Measurements from ENCODE around the gene NEK9.
A peak's percentile ranks its signal among the peaks of the same experiment; 100 is the strongest.
"Not testable (repeated sequence)": the region's sequence is repeated elsewhere in the genome, so short reads cannot be mapped to it uniquely, and the experiment has no call there.

The NEK9 gene

DNA sequence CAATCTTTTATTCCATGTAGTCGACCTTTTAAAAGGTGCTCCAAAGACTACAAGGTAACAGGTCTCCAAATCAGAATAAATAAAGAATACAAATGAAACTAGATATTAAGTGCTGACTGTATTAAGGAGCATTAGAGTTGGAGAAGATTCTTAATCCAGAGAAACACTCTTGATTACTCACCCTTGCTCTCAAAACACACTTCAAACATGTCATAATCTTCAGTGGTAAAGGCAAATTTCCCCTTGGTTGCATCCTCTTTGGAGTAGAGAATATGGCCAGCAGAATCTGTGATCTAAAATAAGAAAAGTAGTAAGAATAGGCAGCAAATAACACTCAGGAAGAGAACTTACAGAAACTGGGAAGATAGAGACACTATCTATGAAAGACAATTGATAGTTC, 25.0 kb upstream of the NEK9 start:
- ATAC-seq, result no peak
- no peak for TF ChIP-seq SNAI2 (CRISPR knock-in tag; IDR thresholded peaks at IDR 0.05)
- TF ChIP-seq, protein P1, sequence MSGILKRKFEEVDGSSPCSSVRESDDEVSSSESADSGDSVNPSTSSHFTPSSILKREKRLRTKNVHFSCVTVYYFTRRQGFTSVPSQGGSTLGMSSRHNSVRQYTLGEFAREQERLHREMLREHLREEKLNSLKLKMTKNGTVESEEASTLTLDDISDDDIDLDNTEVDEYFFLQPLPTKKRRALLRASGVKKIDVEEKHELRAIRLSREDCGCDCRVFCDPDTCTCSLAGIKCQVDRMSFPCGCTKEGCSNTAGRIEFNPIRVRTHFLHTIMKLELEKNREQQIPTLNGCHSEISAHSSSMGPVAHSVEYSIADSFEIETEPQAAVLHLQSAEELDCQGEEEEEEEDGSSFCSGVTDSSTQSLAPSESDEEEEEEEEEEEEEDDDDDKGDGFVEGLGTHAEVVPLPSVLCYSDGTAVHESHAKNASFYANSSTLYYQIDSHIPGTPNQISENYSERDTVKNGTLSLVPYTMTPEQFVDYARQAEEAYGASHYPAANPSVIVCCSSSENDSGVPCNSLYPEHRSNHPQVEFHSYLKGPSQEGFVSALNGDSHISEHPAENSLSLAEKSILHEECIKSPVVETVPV (CRISPR knock-in tag; IDR thresholded peaks at IDR 0.05), result no peak
- TF ChIP-seq BACH2 (CRISPR knock-in tag; IDR thresholded peaks at IDR 0.05; ENCODE audit: borderline replicate concordance), result no peak
- no peak for TF ChIP-seq ISL1 (CRISPR knock-in tag; IDR thresholded peaks at IDR 0.05)
- no peak for TF ChIP-seq ZFP30 (CRISPR knock-in tag; IDR thresholded peaks at IDR 0.05)
- TF ChIP-seq ZNF565 (CRISPR knock-in tag; conservative IDR thresholded peaks at IDR 0.05; ENCODE audit: low read depth), result no peak
- TF ChIP-seq, protein P2, sequence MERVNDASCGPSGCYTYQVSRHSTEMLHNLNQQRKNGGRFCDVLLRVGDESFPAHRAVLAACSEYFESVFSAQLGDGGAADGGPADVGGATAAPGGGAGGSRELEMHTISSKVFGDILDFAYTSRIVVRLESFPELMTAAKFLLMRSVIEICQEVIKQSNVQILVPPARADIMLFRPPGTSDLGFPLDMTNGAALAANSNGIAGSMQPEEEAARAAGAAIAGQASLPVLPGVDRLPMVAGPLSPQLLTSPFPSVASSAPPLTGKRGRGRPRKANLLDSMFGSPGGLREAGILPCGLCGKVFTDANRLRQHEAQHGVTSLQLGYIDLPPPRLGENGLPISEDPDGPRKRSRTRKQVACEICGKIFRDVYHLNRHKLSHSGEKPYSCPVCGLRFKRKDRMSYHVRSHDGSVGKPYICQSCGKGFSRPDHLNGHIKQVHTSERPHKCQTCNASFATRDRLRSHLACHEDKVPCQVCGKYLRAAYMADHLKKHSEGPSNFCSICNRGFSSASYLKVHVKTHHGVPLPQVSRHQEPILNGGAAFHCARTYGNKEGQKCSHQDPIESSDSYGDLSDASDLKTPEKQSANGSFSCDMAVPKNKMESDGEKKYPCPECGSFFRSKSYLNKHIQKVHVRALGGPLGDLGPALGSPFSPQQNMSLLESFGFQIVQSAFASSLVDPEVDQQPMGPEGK (CRISPR knock-in tag; IDR thresholded peaks at IDR 0.05; ENCODE audit: borderline replicate concordance), result no peak
- TF ChIP-seq RARB (CRISPR knock-in tag; IDR thresholded peaks at IDR 0.05), result no peak
- TF ChIP-seq ZNF8 (CRISPR knock-in tag; IDR thresholded peaks at IDR 0.05), result no peak
- TF ChIP-seq, protein P3, sequence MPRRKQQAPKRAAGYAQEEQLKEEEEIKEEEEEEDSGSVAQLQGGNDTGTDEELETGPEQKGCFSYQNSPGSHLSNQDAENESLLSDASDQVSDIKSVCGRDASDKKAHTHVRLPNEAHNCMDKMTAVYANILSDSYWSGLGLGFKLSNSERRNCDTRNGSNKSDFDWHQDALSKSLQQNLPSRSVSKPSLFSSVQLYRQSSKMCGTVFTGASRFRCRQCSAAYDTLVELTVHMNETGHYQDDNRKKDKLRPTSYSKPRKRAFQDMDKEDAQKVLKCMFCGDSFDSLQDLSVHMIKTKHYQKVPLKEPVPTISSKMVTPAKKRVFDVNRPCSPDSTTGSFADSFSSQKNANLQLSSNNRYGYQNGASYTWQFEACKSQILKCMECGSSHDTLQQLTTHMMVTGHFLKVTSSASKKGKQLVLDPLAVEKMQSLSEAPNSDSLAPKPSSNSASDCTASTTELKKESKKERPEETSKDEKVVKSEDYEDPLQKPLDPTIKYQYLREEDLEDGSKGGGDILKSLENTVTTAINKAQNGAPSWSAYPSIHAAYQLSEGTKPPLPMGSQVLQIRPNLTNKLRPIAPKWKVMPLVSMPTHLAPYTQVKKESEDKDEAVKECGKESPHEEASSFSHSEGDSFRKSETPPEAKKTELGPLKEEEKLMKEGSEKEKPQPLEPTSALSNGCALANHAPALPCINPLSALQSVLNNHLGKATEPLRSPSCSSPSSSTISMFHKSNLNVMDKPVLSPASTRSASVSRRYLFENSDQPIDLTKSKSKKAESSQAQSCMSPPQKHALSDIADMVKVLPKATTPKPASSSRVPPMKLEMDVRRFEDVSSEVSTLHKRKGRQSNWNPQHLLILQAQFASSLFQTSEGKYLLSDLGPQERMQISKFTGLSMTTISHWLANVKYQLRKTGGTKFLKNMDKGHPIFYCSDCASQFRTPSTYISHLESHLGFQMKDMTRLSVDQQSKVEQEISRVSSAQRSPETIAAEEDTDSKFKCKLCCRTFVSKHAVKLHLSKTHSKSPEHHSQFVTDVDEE (CRISPR knock-in tag; IDR thresholded peaks at IDR 0.05), result no peak
- TF ChIP-seq, protein P4, sequence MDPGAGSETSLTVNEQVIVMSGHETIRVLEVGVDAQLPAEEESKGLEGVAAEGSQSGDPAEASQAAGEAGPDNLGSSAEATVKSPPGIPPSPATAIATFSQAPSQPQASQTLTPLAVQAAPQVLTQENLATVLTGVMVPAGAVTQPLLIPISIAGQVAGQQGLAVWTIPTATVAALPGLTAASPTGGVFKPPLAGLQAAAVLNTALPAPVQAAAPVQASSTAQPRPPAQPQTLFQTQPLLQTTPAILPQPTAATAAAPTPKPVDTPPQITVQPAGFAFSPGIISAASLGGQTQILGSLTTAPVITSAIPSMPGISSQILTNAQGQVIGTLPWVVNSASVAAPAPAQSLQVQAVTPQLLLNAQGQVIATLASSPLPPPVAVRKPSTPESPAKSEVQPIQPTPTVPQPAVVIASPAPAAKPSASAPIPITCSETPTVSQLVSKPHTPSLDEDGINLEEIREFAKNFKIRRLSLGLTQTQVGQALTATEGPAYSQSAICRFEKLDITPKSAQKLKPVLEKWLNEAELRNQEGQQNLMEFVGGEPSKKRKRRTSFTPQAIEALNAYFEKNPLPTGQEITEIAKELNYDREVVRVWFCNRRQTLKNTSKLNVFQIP (CRISPR knock-in tag; IDR thresholded peaks at IDR 0.05; ENCODE audit: borderline replicate concordance, low read depth), result no peak
- TF ChIP-seq TOX (CRISPR knock-in tag; IDR thresholded peaks at IDR 0.05; ENCODE audit: borderline replicate concordance), result no peak
- TF ChIP-seq OSR1 (CRISPR knock-in tag; IDR thresholded peaks at IDR 0.05), result no peak
- no peak for TF ChIP-seq GLIS3 (CRISPR knock-in tag; IDR thresholded peaks at IDR 0.05)
- no peak for TF ChIP-seq TCF4 (CRISPR knock-in tag; IDR thresholded peaks at IDR 0.05; ENCODE audit: borderline replicate concordance)
- TF ChIP-seq PPARA (CRISPR knock-in tag; IDR thresholded peaks at IDR 0.05; ENCODE audit: borderline replicate concordance), result no peak
- TF ChIP-seq ZC3H10 (CRISPR knock-in tag; IDR thresholded peaks at IDR 0.05), result no peak
- TF ChIP-seq CSDC2 (CRISPR knock-in tag; IDR thresholded peaks at IDR 0.05), result no peak
- no peak for TF ChIP-seq ZNF70 (CRISPR knock-in tag; IDR thresholded peaks at IDR 0.05)

DNA sequence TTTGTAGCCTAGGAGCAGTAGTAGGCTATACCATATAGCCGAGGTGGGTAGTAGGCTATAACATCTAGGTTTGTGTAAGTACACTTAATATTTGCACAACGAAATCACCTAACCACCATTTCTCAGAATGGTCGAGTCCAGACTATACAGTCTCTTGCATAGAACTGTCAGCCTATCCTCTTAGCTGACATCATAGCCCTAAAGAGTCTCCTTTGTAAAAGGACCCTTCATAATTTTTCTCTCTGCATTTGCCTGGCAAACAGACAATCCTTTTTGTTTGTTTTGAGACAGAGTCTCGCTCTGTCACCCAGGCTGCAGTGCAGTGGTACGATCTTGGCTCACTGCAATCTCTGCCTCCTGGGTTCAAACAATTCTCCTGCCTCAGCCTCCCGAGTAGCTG, 23.8 kb upstream of the NEK9 start:
- ATAC-seq, result not testable (repeated sequence)

DNA sequence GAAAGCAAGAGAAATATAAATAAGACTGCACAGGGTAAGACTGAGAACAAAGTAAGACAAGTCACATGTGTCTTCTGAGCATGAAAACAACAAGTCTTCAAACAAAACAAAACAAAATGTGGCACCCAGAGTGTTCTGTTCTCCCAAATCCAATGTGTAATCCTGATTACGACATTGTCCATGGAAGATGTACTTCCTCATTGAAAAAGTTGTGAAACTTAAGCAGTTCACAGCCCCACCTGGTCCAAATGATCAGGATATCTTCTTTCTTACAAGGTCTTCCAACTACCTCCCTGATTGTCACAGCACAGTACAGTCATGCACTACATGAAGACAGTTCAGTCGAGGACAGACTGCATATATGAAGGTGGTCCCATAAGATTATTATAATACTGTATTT, 23.3 kb upstream of the NEK9 start:
- ATAC-seq, result no peak
- TF ChIP-seq ZFP30 (CRISPR knock-in tag; IDR thresholded peaks at IDR 0.05), result no peak
- no peak for TF ChIP-seq PPARA (CRISPR knock-in tag; IDR thresholded peaks at IDR 0.05; ENCODE audit: borderline replicate concordance)
- no peak for TF ChIP-seq GLIS3 (CRISPR knock-in tag; IDR thresholded peaks at IDR 0.05)
- no peak for TF ChIP-seq ZNF565 (CRISPR knock-in tag; conservative IDR thresholded peaks at IDR 0.05; ENCODE audit: low read depth)

DNA sequence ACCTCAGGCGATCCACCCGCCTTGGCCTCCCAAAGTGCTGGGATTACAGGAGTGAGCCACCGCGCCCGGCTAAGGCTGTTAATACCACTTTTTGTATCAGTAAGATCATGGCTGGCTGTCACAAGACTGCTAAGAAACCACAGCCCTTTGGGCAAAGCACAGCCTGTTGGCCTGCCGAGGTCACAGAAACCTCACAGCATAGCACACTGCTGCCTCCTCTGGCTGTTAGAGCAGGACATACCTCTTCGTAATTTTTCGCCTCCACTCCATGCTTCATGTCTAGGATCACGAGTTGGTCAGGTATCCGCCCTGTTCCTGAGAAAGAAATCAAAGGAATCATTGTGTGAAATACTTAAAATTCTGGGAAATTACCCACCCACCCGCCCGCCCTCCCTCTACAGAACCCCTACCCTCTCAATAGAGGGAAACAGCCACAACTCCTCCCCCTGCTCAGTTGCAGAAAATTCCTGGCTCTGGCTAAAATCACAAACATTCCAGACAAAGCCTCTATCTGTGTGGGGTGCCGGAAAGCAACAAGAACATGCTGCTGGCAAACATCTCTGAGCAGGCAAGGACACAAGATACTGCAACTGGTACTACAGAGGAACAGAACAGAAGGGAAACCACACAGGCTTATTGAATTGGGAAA, 20.7 kb upstream of the NEK9 start:
- ATAC-seq, result peak; percentile 80
- no peak for TF ChIP-seq ZNF8 (CRISPR knock-in tag; IDR thresholded peaks at IDR 0.05)
- TF ChIP-seq ZFP3 (CRISPR knock-in tag; IDR thresholded peaks at IDR 0.05), result peak; percentile 95

All from SK-N-SH treated with all-trans-retinoic acid at 6 μM for 48 hours (cell line).